HG03521 (cell line): ENCODE results near the gene NOL3.
A peak's percentile ranks its signal among the peaks of the same experiment; 100 is the strongest.

Experiments
- ATAC-seq: cut with Tn5 transposase; IDR thresholded peaks from one replicate; pipeline ENCODE4 v1.9.1; 2021; ENCODE audit warnings: mild to moderate bottlenecking, moderate library complexity; ENCODE audit not compliant: unreplicated experiment

The NOL3 gene

GRCh38 chr16:67154578-67155294 lies 15.6 kb upstream of the NOL3 start:
- no peak for ATAC-seq

- ATAC-seq: peak; percentile 32
These were observed 14.8 kb upstream of the NOL3 start for GRCh38 chr16:67155295-67156142.

GRCh38 chr16:67156143-67156844 lies 14.0 kb upstream of the NOL3 start:
- ATAC-seq: no peak

GRCh38 chr16:67157106-67157748 lies 13.1 kb upstream of the NOL3 start:
- no peak for ATAC-seq

- no peak for ATAC-seq
These were observed 12.3 kb upstream of the NOL3 start for GRCh38 chr16:67157892-67158635.

GRCh38 chr16:67158637-67159600 lies 11.4 kb upstream of the NOL3 start:
- ATAC-seq: peak; percentile 14

GRCh38 chr16:67161595-67162058 lies 8.7 kb upstream of the NOL3 start:
- ATAC-seq: no peak

- no peak for ATAC-seq
These were observed 7.7 kb upstream of the NOL3 start for GRCh38 chr16:67162506-67163163.

GRCh38 chr16:67163164-67163998 lies 7.0 kb upstream of the NOL3 start:
- ATAC-seq: no peak

GRCh38 chr16:67163999-67164558 lies 6.3 kb upstream of the NOL3 start:
- no peak for ATAC-seq

GRCh38 chr16:67164599-67165061 lies 5.7 kb upstream of the NOL3 start, which contains the start of gene HSF4:
Gene HSF4, plus strand, starts transcription at chr16:67164745. Its CDS starts 67 bp downstream, at chr16:67164812.
- no peak for ATAC-seq

- ATAC-seq: no peak
These were observed 4.9 kb upstream of the NOL3 start for GRCh38 chr16:67165121-67166078.

GRCh38 chr16:67166110-67166547 lies 4.2 kb upstream of the NOL3 start:
- no peak for ATAC-seq

- ATAC-seq: no peak
These were observed 3.7 kb upstream of the NOL3 start for GRCh38 chr16:67166598-67167168.

GRCh38 chr16:67167588-67167987 lies 2.8 kb upstream of the NOL3 start:
- no peak for ATAC-seq

GRCh38 chr16:67169011-67169451 lies 1.3 kb upstream of the NOL3 start:
- no peak for ATAC-seq
